Prostate gland (tissue), 2 donors: ENCODE results near the gene DUSP22. TPM values are rescaled to one million over a fixed set of nuclear protein-coding genes. Genes with fewer than 3 reads are reported as not detected.

Experiments used
- DNase-seq: peaks from one replicate; pipeline ENCODE4 v3.0.0-alpha.2; 2019; ENCODE audit warnings: low spot score
- H3K27ac ChIP-seq, 2 donors: fragments of 200-600 bp; sonication (generic); 2 replicates each; pipeline ENCODE4 v1.5.1; 2017 to 2019
- H3K27me3 ChIP-seq: fragments of 200-600 bp; sonication (generic); replicated peaks from 2 replicates; pipeline ENCODE4 v1.5.1; 2019; ENCODE audit not compliant: insufficient read depth
- H3K36me3 ChIP-seq, 2 donors: fragments of 200-600 bp; sonication (generic); 1 replicate in 1 of 2; 2 replicates in 1 of 2; pipeline versions ENCODE4 v1.5.1 to v1.8.1; 2017 to 2019
- H3K4me1 ChIP-seq: fragments of 200-600 bp; sonication (generic); replicated peaks from 2 replicates; pipeline ENCODE4 v1.5.1; 2019
- H3K4me3 ChIP-seq, 2 donors: fragments of 200-600 bp; sonication (generic); 2 replicates each; pipeline ENCODE4 v1.5.1; 2017 to 2019
- H3K9me3 ChIP-seq: fragments of 200-600 bp; sonication (generic); 2 replicates; pipeline ENCODE4 v1.5.1; 2017
- CTCF ChIP-seq, 4 experiments: fragments of 200-600 bp in 2 of 4; fragments of 450-650 bp in 2 of 4; sonication (generic) in 2 of 4; IDR thresholded peaks; 1 replicate in 3 of 4; 2 replicates in 1 of 4; pipeline ENCODE4 v1.5.1; 2016 to 2019; ENCODE audit warnings: antibody characterized with exemption in 4 of 4, mild to moderate bottlenecking in 2 of 4, moderate library complexity in 2 of 4
- POLR2A ChIP-seq: fragments of 450-650 bp; IDR thresholded peaks from one replicate; pipeline ENCODE4 v1.6.1; 2016; ENCODE audit warnings: antibody characterized with exemption, mild to moderate bottlenecking
- POLR2AphosphoS5 ChIP-seq: sonication (generic); formaldehyde crosslinking; IDR thresholded peaks from one replicate; pipeline ENCODE4 v1.6.1; 2017; ENCODE audit warnings: antibody characterized with exemption
- WGBS: methylation state at CpG from one replicate; pipeline ENCODE4 v1.1.5; 2018; 5-methylcytosine and 5-hydroxymethylcytosine counted together
- intact Hi-C: fragments of 100-400 bp; cut with DNase I; formaldehyde crosslinking; loops from one replicate; pipeline ENCODE4 v1.14.2; 2022
- total RNA-seq, 2 donors: library from RNA; depleted of rRNA; stranded (reverse); fragments of >200 nt; gene quantifications; one replicate each; pipeline ENCODE4 v1.1.0, GENCODE V29; 2016

DUSP22 gene
- total RNA-seq, 2 donors from 2014 or later, result 29.8 to 95.8 TPM

GRCh38 chr6:318243-318890, 26.1 kb downstream of the DUSP22 start:
- Histone ChIP-seq H3K4me3 (no peak overlapping the region), H3K4me1 (no peaks in the 10 kb centered on the region), H3K36me3 (no peaks in the 10 kb centered on the region), H3K27me3 (no peaks in the 10 kb centered on the region), H3K9me3 (no peaks in the 10 kb centered on the region), H3K27ac (no peak overlapping the region)
- WGBS, result 81% methylated on average over 4 of the region's 4 CpGs
- intact Hi-C loops, result no loop called here
- DNase-seq, result no peak
- TF ChIP-seq POLR2AphosphoS5, result no peak
- TF ChIP-seq POLR2A, result no peak
- TF ChIP-seq CTCF (IDR thresholded peaks at IDR 0.05), result no peak

GRCh38 chr6:319177-320131, 27.2 kb downstream of the DUSP22 start:
- 88% methylated on average over 14 of the region's 14 CpGs for WGBS
- Histone ChIP-seq H3K27me3 (no peaks in the 10 kb centered on the region), H3K4me1 (no peaks in the 10 kb centered on the region), H3K9me3 (no peaks in the 10 kb centered on the region), H3K4me3 (no peak overlapping the region), H3K27ac (no peak overlapping the region), H3K36me3 (no peaks in the 10 kb centered on the region)
- intact Hi-C loops, result no loop called here
- TF ChIP-seq CTCF (IDR thresholded peaks at IDR 0.05) (no peak), POLR2AphosphoS5 (no peak), POLR2A (no peak)
- DNase-seq, result no peak

GRCh38 chr6:320351-321157, 28.3 kb downstream of the DUSP22 start:
- intact Hi-C loops, result no loop called here
- H3K4me1 ChIP-seq, result no peaks in the 10 kb centered on the region
- H3K27me3 ChIP-seq, result no peaks in the 10 kb centered on the region
- WGBS, result 92% methylated on average over 13 of the region's 13 CpGs
- no peak for DNase-seq
- no peak overlapping the region for H3K27ac ChIP-seq
- H3K9me3 ChIP-seq, result no peaks in the 10 kb centered on the region
- H3K4me3 ChIP-seq, result no peak overlapping the region
- no peaks in the 10 kb centered on the region for H3K36me3 ChIP-seq
- TF ChIP-seq CTCF (IDR thresholded peaks at IDR 0.05) (no peak), POLR2AphosphoS5 (no peak), POLR2A (no peak)

- Histone ChIP-seq H3K4me1 (no peaks in the 10 kb centered on the region), H3K27ac (no peak overlapping the region), H3K4me3 (no peak overlapping the region), H3K36me3 (no peaks in the 10 kb centered on the region), H3K9me3 (no peaks in the 10 kb centered on the region), H3K27me3 (no peaks in the 10 kb centered on the region)
- intact Hi-C loops, result no loop called here
- TF ChIP-seq CTCF (IDR thresholded peaks at IDR 0.05) (no peak), POLR2A (no peak), POLR2AphosphoS5 (no peak)
- no peak for DNase-seq
- 85% methylated on average over 1 of the region's 1 CpG for WGBS
Measured at GRCh38 chr6:321158-321438, 28.8 kb downstream of the DUSP22 start.
